Measurements from ENCODE around the gene PHTF2.

Gene PHTF2

GRCh38 chr7:77899516-77899915 is 100.9 kb downstream of the PHTF2 start:
- in situ Hi-C loops (cut with HindIII; ENCODE audit: low pct_ligation_motif_present, low pct_unique_long_range_greater_than_20kb, low sequenced_read_pairs): no loop called here
- no peak for DNase-seq

GRCh38 chr7:77903597-77903996 is 105.0 kb downstream of the PHTF2 start:
- in situ Hi-C loops (cut with HindIII; ENCODE audit: low pct_ligation_motif_present, low pct_unique_long_range_greater_than_20kb, low sequenced_read_pairs): no loop called here
- no peak for DNase-seq

DNA sequence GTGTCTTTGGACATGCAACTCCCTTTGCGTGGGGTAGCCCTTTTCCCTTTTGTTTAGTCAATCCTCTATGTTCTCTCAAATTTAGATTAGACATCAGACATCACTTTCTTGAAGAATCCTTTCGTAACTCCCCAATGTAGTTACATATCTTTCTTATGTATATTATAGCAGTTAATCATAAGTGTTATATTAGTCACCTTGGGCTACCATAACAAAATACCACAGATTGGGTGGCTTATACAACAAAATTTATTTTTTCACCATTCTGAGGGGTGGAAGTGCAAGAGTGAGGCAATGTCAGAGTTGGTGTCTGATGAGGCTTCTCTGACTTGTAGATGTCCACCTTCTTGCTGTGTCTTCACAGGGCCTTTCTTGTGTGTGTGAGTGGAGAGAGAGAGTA is 105.7 kb downstream of the PHTF2 start:
- DNase-seq: no peak
- in situ Hi-C loops (cut with HindIII; ENCODE audit: low pct_ligation_motif_present, low pct_unique_long_range_greater_than_20kb, low sequenced_read_pairs): no loop called here

- in situ Hi-C loops (cut with HindIII; ENCODE audit: low pct_ligation_motif_present, low pct_unique_long_range_greater_than_20kb, low sequenced_read_pairs): no loop called here
- DNase-seq: no peak
These were observed 108.7 kb downstream of the PHTF2 start for GRCh38 chr7:77907281-77907680.

GRCh38 chr7:77908664-77909063 is 110.1 kb downstream of the PHTF2 start:
- DNase-seq: no peak
- in situ Hi-C loops (cut with HindIII; ENCODE audit: low pct_ligation_motif_present, low pct_unique_long_range_greater_than_20kb, low sequenced_read_pairs): no loop called here

- DNase-seq: peak; percentile 24
- in situ Hi-C loops (cut with HindIII; ENCODE audit: low pct_ligation_motif_present, low pct_unique_long_range_greater_than_20kb, low sequenced_read_pairs): no loop called here
These were observed 111.6 kb downstream of the PHTF2 start for GRCh38 chr7:77910124-77910523.

- in situ Hi-C loops (cut with HindIII; ENCODE audit: low pct_ligation_motif_present, low pct_unique_long_range_greater_than_20kb, low sequenced_read_pairs): no loop called here
- no peak for DNase-seq
These were observed 113.7 kb downstream of the PHTF2 start for GRCh38 chr7:77912293-77912692.

GRCh38 chr7:77913977-77914607 is 115.5 kb downstream of the PHTF2 start:
- in situ Hi-C loops (cut with HindIII; ENCODE audit: low pct_ligation_motif_present, low pct_unique_long_range_greater_than_20kb, low sequenced_read_pairs): no loop called here
- no peak for DNase-seq

- DNase-seq: no peak
- in situ Hi-C loops (cut with HindIII; ENCODE audit: low pct_ligation_motif_present, low pct_unique_long_range_greater_than_20kb, low sequenced_read_pairs): no loop called here
These were observed 119.1 kb downstream of the PHTF2 start for GRCh38 chr7:77917500-77918262.

GRCh38 chr7:77918676-77919075 is 120.1 kb downstream of the PHTF2 start:
- no peak for DNase-seq
- in situ Hi-C loops (cut with HindIII; ENCODE audit: low pct_ligation_motif_present, low pct_unique_long_range_greater_than_20kb, low sequenced_read_pairs): no loop called here

DNA sequence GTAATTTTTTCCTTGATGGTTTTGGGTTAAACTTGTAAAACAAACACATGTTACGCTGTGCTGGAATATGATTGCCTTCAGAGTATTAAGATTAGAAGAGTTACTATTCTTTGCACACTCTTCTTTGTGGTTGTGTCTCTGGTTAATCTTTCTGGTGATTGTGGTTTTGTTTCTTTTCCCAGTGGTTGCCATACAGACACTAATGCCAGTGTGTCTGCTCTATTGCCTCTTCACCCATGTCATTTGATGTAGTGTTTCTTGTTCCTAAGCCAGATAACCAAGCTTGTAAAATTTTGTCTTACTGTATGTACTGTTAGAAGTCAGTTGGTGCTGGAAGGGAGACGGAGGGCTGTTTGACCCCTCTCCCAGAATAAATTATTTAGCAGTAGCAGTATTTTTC is 124.8 kb downstream of the PHTF2 start:
- in situ Hi-C loops (cut with HindIII; ENCODE audit: low pct_ligation_motif_present, low pct_unique_long_range_greater_than_20kb, low sequenced_read_pairs): no loop called here
- peak; percentile 69 for DNase-seq

DNA sequence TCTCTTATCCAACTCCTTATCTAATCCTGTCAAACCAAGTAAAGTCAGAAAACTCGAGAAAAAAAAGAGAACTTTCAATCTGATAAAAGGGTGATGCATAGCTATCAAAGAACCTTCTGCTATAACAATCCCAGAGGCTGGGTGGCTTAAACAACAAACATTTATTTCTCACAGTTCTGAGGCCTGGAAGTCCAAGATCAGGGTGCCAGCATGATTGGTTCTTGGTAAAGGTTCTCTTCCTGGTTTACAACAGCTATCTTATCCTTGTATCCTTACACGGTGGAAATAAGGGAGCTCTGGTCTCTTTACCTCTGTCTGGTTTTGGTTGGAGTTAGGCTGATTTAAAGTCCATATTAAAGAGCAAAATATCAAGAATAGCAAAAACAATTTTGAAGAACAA is 131.9 kb downstream of the PHTF2 start:
- in situ Hi-C loops (cut with HindIII; ENCODE audit: low pct_ligation_motif_present, low pct_unique_long_range_greater_than_20kb, low sequenced_read_pairs): no loop called here
- no peak for DNase-seq

DNA sequence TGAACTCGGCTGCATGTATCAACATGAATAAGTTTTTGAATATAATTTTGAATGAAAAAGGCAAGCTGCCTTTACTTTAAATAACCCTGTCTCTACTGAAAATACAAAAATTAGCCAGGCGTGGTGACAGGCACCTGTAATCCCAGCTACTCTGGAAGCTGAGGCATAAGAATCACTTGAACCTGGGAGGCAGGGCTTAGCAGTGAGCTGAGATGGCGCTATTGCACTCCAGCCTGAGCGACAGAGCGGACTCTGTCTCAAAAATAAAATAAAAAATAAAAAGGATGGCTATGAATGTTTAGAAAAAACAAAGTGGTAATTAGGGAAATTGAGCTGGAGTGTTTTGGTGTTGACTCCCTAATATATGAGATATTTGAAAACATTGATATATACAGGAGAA is 133.3 kb downstream of the PHTF2 start:
- DNase-seq: no peak
- in situ Hi-C loops (cut with HindIII; ENCODE audit: low pct_ligation_motif_present, low pct_unique_long_range_greater_than_20kb, low sequenced_read_pairs): no loop called here

DNA sequence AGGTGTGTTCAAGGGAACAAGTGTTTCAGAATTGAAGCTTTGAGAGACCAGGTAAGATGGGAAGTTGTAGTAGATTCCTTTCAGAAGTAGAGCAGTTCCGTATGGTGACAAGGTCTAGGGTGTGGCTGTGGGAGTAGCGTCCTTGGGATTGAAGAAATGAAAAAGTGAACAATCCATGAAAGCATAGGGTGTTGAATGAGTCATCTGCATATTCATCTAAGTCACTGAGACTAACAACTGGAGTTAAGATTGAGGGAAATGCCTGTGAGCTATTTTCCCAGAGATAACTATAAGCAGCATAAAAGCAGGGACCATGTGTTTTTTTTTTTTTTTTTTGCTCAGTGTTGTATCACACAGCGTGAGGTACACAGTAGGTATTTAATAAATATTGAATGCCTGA is 134.8 kb downstream of the PHTF2 start:
- no peak for DNase-seq
- in situ Hi-C loops (cut with HindIII; ENCODE audit: low pct_ligation_motif_present, low pct_unique_long_range_greater_than_20kb, low sequenced_read_pairs): no loop called here

GRCh38 chr7:77935652-77936348 is 137.2 kb downstream of the PHTF2 start:
- in situ Hi-C loops (cut with HindIII; ENCODE audit: low pct_ligation_motif_present, low pct_unique_long_range_greater_than_20kb, low sequenced_read_pairs): no loop called here
- DNase-seq: peak; percentile 38

DNA sequence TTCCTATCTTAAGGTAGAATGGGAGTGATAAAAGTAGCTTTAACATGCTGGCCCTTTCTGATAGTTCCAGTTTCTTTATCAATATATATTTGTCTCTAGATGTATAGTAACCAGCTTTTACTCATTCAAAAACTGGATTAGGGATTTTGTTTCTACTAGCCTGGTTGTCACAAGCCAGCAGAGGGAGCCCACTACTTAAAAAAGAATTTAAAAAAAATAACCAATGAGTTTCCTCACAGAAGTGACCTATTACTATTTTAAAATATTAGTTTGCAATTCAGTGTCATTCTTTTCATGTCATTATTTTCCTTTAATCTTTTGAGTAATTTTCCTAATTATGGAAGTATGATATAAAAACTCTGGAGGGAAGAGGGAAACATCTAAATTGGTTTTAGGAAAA is 142.1 kb downstream of the PHTF2 start:
- in situ Hi-C loops (cut with HindIII; ENCODE audit: low pct_ligation_motif_present, low pct_unique_long_range_greater_than_20kb, low sequenced_read_pairs): no loop called here
- DNase-seq: peak; percentile 62

DNA sequence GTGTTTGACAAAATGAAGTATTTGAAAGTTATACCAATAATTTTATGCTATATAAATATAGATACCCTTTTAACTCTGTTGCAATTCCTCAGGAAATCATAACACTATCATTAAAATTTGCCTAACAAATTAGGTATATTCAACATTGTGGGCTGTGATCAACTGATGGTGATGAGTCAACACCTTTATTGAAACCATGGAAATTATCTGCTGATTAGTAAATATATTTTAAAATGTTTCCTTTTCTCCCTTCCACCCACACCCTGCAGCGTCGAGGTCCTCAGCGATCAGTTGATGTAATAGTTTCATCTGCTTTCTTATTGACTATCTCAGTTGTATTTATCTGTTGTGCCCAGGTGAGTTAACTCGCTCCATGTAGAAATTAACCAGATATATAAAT is 143.9 kb downstream of the PHTF2 start:
- in situ Hi-C loops (cut with HindIII; ENCODE audit: low pct_ligation_motif_present, low pct_unique_long_range_greater_than_20kb, low sequenced_read_pairs): no loop called here
- DNase-seq: no peak

GRCh38 chr7:77944183-77945182 is 145.9 kb downstream of the PHTF2 start:
- no peak for DNase-seq
- in situ Hi-C loops (cut with HindIII; ENCODE audit: low pct_ligation_motif_present, low pct_unique_long_range_greater_than_20kb, low sequenced_read_pairs): no loop called here

DNA sequence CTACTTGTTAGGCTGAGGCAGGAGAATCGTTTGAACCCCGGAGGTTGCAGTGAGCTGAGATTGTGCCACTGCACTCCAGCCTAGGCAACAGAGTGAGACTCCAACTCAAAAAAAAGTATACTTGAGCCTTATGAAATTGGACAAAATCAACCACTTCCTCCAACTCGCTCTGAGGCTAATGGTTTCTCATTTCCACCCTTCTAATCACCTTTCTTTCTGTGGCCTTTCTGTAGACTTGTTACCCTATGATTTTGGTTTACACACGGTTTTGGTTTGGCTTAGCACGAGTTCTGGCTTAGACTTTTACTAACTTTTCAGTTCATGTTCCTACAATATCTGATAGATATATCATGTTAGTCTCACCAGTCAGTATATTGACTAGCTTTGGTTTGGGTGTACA is 152.0 kb downstream of the PHTF2 start:
- in situ Hi-C loops (cut with HindIII; ENCODE audit: low pct_ligation_motif_present, low pct_unique_long_range_greater_than_20kb, low sequenced_read_pairs): no loop called here
- DNase-seq: no peak

Measured in ACHN (cell line).